CD4-positive, alpha-beta T cell (primary cell): Measurements from ENCODE around the gene PLBD2. TPM values are rescaled to one million over a fixed set of nuclear protein-coding genes. Genes with fewer than 3 reads are reported as not detected.
"Not testable (repeated sequence)": the region's sequence is repeated elsewhere in the genome, so short reads cannot be mapped to it uniquely, and the experiment has no call there.

ENCODE experiments used
- ATAC-seq: fragments of 200-7000 bp; cut with Tn5 transposase; one replicate; pipeline ENCODE4 v1.10.0; 2022; ENCODE audit warnings: mild to moderate bottlenecking; ENCODE audit not compliant: poor library complexity
- CTCF ChIA-PET: fragments of 350-600 bp; sonication (Branson Sonifier 250); formaldehyde crosslinking; loops from one replicate; lab custom pipeline; 2021; ENCODE audit warnings: antibody characterized with exemption, inconsistent platforms; lab: Charles Lee
- POLR2A ChIA-PET: fragments of 350-600 bp; sonication (Branson Sonifier 250); formaldehyde crosslinking; loops from one replicate; lab custom pipeline; 2021; ENCODE audit warnings: antibody characterized with exemption, inconsistent platforms; lab: Charles Lee
- DNase-seq, 14 experiments: peaks; one replicate each; pipeline ENCODE4 v3.0.0-alpha.2; 2013 to 2020; ENCODE audit warnings: mixed read lengths in 2 of 14
- H3K27ac ChIP-seq, 2 donors: one replicate each; pipeline versions ENCODE4 v1.5.1 to v1.7.0; 2013; ENCODE audit warnings: low read length in 2 of 2, low read depth in 1 of 2, mild to moderate bottlenecking in 1 of 2
- H3K27me3 ChIP-seq, 2 experiments: 1 replicate in 1 of 2; 2 replicates in 1 of 2; pipeline versions ENCODE4 v1.6.1 to v1.7.0; 2013; ENCODE audit warnings: low read length in 2 of 2, control low read depth in 1 of 2, mild to moderate bottlenecking in 1 of 2, moderate library complexity in 1 of 2; ENCODE audit not compliant: insufficient read depth in 2 of 2, control insufficient read depth in 1 of 2
- H3K36me3 ChIP-seq: one replicate; pipeline ENCODE4 v1.6.1; 2013; ENCODE audit warnings: low read length, control low read depth; ENCODE audit not compliant: insufficient read depth
- H3K4me1 ChIP-seq: one replicate; pipeline ENCODE4 v1.6.1; 2013; ENCODE audit warnings: low read length, control low read depth; ENCODE audit not compliant: insufficient read depth
- H3K4me3 ChIP-seq: one replicate; pipeline ENCODE4 v1.5.1; 2013; ENCODE audit warnings: mild to moderate bottlenecking, low read length, moderate library complexity
- H3K9me3 ChIP-seq, 2 experiments: 1 replicate in 1 of 2; 2 replicates in 1 of 2; pipeline versions ENCODE4 v1.6.1 to v1.7.0; 2013; ENCODE audit warnings: low read length in 2 of 2, mild to moderate bottlenecking in 2 of 2, control low read depth in 1 of 2, moderate library complexity in 1 of 2; ENCODE audit not compliant: control insufficient read depth in 1 of 2, insufficient read depth in 1 of 2
- H3K27ac Mint-ChIP-seq: one replicate; pipeline ENCODE4 v1.8.0; 2020; ENCODE audit warnings: mixed read lengths
- H3K27me3 Mint-ChIP-seq: one replicate; pipeline ENCODE4 v1.8.0; 2021; ENCODE audit warnings: mixed read lengths
- H3K36me3 Mint-ChIP-seq: one replicate; pipeline ENCODE4 v1.8.0; 2021; ENCODE audit warnings: low read depth, mixed read lengths
- H3K4me1 Mint-ChIP-seq: one replicate; pipeline ENCODE4 v1.8.0; 2021; ENCODE audit warnings: low read depth, mixed read lengths
- H3K4me3 Mint-ChIP-seq: one replicate; pipeline ENCODE4 v1.8.0; 2020; ENCODE audit warnings: mild to moderate bottlenecking, mixed read lengths
- H3K9me3 Mint-ChIP-seq: one replicate; pipeline ENCODE4 v1.8.0; 2020; ENCODE audit warnings: mixed read lengths
- CTCF ChIP-seq: fragments of 200-600 bp; IDR thresholded peaks from one replicate; pipeline ENCODE4 v1.8.0; 2022; ENCODE audit warnings: antibody characterized with exemption, mild to moderate bottlenecking
- intact Hi-C, 2 experiments: fragments of 100-400 bp; cut with DNase I in 1 of 2; cut with micrococcal nuclease in 1 of 2; formaldehyde crosslinking; loops; one replicate each; pipeline versions ENCODE4 v1.15.1 to v1.9.0; 2023 to 2025; cut with DNase I, micrococcal nuclease
- total RNA-seq, 174 experiments: library from RNA in 2 of 174; stranded (reverse) in 2 of 174; gene quantifications; one replicate each; pipeline ENCODE4 v1.2.3 and lab custom pipeline; 2021 to 2026

Gene PLBD2
- total RNA-seq, 2 experiments from 2014 or later, result 10.4 to 12.2 TPM

- no peak overlapping the region for H3K4me3 ChIP-seq
- Mint-ChIP-seq H3K4me3 (no peak overlapping the region), H3K27me3 (peaks cover 5% of the 10 kb centered on the region), H3K4me1 (no peaks in the 10 kb centered on the region), H3K27ac (no peak overlapping the region), H3K9me3 (no peaks in the 10 kb centered on the region), H3K36me3 (no peaks in the 10 kb centered on the region)
- TF ChIP-seq CTCF, result no peak
- H3K27ac ChIP-seq, result no peak overlapping the region
- H3K36me3 ChIP-seq, result no peaks in the 10 kb centered on the region
- no peak for DNase-seq
- H3K4me1 ChIP-seq, result no peaks in the 10 kb centered on the region
- ChIA-PET CTCF (no interaction called here), POLR2A (no interaction called here)
- no peaks in the 10 kb centered on the region for H3K9me3 ChIP-seq
- no peaks in the 10 kb centered on the region for H3K27me3 ChIP-seq
- intact Hi-C loops, result no loop called here
- ATAC-seq, result no peak
Observed at GRCh38 chr12:113348849-113349536, 9.4 kb upstream of the PLBD2 start.

GRCh38 chr12:113351089-113351488 is 7.3 kb upstream of the PLBD2 start:
- intact Hi-C loops, result loop anchor here in 1 of 2 experiments (10.0 kb wide), 1 partner anchor 1986 kb away; the partner anchor contains the start of gene PHETA1
- H3K4me3 ChIP-seq, result no peak overlapping the region
- Mint-ChIP-seq H3K36me3 (no peaks in the 10 kb centered on the region), H3K4me1 (no peaks in the 10 kb centered on the region), H3K27me3 (peaks cover 5% of the 10 kb centered on the region), H3K9me3 (no peaks in the 10 kb centered on the region), H3K27ac (no peak overlapping the region), H3K4me3 (no peak overlapping the region)
- H3K9me3 ChIP-seq, result no peaks in the 10 kb centered on the region
- no peaks in the 10 kb centered on the region for H3K4me1 ChIP-seq
- ChIA-PET CTCF (no interaction called here), POLR2A (interaction anchor here (1.3 kb wide), 1 partner anchor 16 kb away, joined by 3 read pairs; the partner anchor contains the start of gene SLC8B1)
- no peak overlapping the region for H3K27ac ChIP-seq
- no peak for TF ChIP-seq CTCF
- no peaks in the 10 kb centered on the region for H3K36me3 ChIP-seq
- DNase-seq (no peak), ATAC-seq (no peak)
- no peaks in the 10 kb centered on the region for H3K27me3 ChIP-seq

GRCh38 chr12:113354192-113354591 is 4.2 kb upstream of the PLBD2 start:
- H3K27ac ChIP-seq, H3K36me3 Mint-ChIP-seq, CTCF ChIA-PET, H3K9me3 ChIP-seq, H3K27me3 ChIP-seq, DNase-seq, H3K4me3 ChIP-seq, H3K36me3 ChIP-seq, H3K4me3 Mint-ChIP-seq, H3K27ac Mint-ChIP-seq, H3K27me3 Mint-ChIP-seq, H3K9me3 Mint-ChIP-seq, H3K4me1 Mint-ChIP-seq, ATAC-seq: not testable (repeated sequence)
- intact Hi-C loops, result loop anchor here in 1 of 2 experiments (10.0 kb wide), 1 partner anchor 1989 kb away; the partner anchor contains the start of gene PHETA1
- H3K4me1 ChIP-seq, result peaks cover 14% of the 10 kb centered on the region
- POLR2A ChIA-PET, result interaction anchor here (0.6 to 1.3 kb wide), 2 partner anchors 9 to 19 kb away, joined by 3 to 4 read pairs; partner anchors contain the start of gene SLC8B1
